Natural killer cell (primary cell): Measurements from ENCODE around the gene STXBP5L. TPM values are rescaled to one million over a fixed set of nuclear protein-coding genes. Genes with fewer than 3 reads are reported as not detected.

Experiments used
- ATAC-seq, 3 donors: fragments of 150-1000 bp in 2 of 3; fragments of 200-7000 bp in 1 of 3; cut with Tn5 transposase; 1 replicate in 1 of 3; 2 replicates in 2 of 3; pipeline ENCODE4 v1.10.0; 2021; ENCODE audit warnings: mild to moderate bottlenecking in 2 of 3, moderate library complexity in 2 of 3
- DNase-seq, 2 donors: peaks; one replicate each; pipeline versions ENCODE4 v3.0.0 to v3.0.0-alpha.2; 2013 to 2021; ENCODE audit warnings: mixed read lengths in 1 of 2
- H3K27ac ChIP-seq: one replicate; pipeline ENCODE4 v1.5.1; 2013; ENCODE audit warnings: mild to moderate bottlenecking, low read length
- H3K27me3 ChIP-seq: one replicate; pipeline ENCODE4 v1.6.1; 2013; ENCODE audit warnings: low read length; ENCODE audit not compliant: control insufficient read depth, insufficient read depth
- H3K36me3 ChIP-seq: one replicate; pipeline ENCODE4 v1.6.1; 2013; ENCODE audit warnings: low read length; ENCODE audit not compliant: control insufficient read depth, insufficient read depth
- H3K4me1 ChIP-seq: one replicate; pipeline ENCODE4 v1.6.1; 2013; ENCODE audit warnings: low read length; ENCODE audit not compliant: control insufficient read depth, insufficient read depth
- H3K4me3 ChIP-seq: one replicate; pipeline ENCODE4 v1.5.1; 2013; ENCODE audit warnings: low read length
- H3K9me3 ChIP-seq: one replicate; pipeline ENCODE4 v1.6.1; 2013; ENCODE audit warnings: low read length; ENCODE audit not compliant: control insufficient read depth, insufficient read depth
- H3K27ac Mint-ChIP-seq, 2 donors: one replicate each; pipeline ENCODE4 v1.8.0; 2022; ENCODE audit warnings: mild to moderate bottlenecking in 2 of 2, mixed read lengths in 2 of 2, moderate library complexity in 1 of 2
- H3K27me3 Mint-ChIP-seq, 2 donors: one replicate each; pipeline ENCODE4 v1.8.0; 2022; ENCODE audit warnings: low read depth in 2 of 2, mixed read lengths in 2 of 2
- H3K36me3 Mint-ChIP-seq: one replicate; pipeline ENCODE4 v1.8.0; 2022; ENCODE audit warnings: mixed read lengths
- H3K4me1 Mint-ChIP-seq, 2 donors: one replicate each; pipeline ENCODE4 v1.8.0; 2022; ENCODE audit warnings: mixed read lengths in 2 of 2
- H3K4me3 Mint-ChIP-seq: one replicate; pipeline ENCODE4 v1.8.0; 2022; ENCODE audit warnings: mild to moderate bottlenecking, moderate library complexity, mixed read lengths
- H3K9me3 Mint-ChIP-seq, 2 donors: one replicate each; pipeline ENCODE4 v1.8.0; 2022; ENCODE audit warnings: mixed read lengths in 2 of 2
- WGBS: methylation state at CpG from one replicate; pipeline ENCODE4 v1.1.7; 2013; ENCODE audit warnings: missing lambda C conversion rate; ENCODE audit not compliant: insufficient coverage; 5-methylcytosine and 5-hydroxymethylcytosine counted together
- intact Hi-C: fragments of 100-400 bp; cut with micrococcal nuclease; formaldehyde crosslinking; loops from one replicate; pipeline ENCODE4 v1.14.2; 2022
- total RNA-seq, 4 donors: library from RNA; stranded (reverse); fragments of 120-200 nt in 1 of 4; gene quantifications; one replicate each; pipeline versions ENCODE4 v1.2.3 to v1.2.4, GENCODE V29; 2013 to 2022
- TF ChIP-seq, protein P1 (sequence below): fragments of 200-600 bp; IDR thresholded peaks from one replicate; pipeline ENCODE4 v1.8.0; 2022; ENCODE audit warnings: antibody characterized with exemption

STXBP5L gene
- total RNA-seq, 3 donors from 2014 or later (not counting 1 experiment from before 2014, with no cell fraction given), result not detected

- Mint-ChIP-seq H3K4me3 (no peak overlapping the region), H3K27ac (no peak overlapping the region), H3K27me3 (peaks cover 0 to 7% of the 10 kb centered on the region in 2 donors), H3K4me1 (no peaks in the 10 kb centered on the region), H3K36me3 (no peaks in the 10 kb centered on the region), H3K9me3 (no peaks in the 10 kb centered on the region)
- intact Hi-C loops, result no loop called here
- no peak for ATAC-seq
- H3K36me3 ChIP-seq, result no peaks in the 10 kb centered on the region
- DNase-seq, result no peak
- TF ChIP-seq, protein P1, sequence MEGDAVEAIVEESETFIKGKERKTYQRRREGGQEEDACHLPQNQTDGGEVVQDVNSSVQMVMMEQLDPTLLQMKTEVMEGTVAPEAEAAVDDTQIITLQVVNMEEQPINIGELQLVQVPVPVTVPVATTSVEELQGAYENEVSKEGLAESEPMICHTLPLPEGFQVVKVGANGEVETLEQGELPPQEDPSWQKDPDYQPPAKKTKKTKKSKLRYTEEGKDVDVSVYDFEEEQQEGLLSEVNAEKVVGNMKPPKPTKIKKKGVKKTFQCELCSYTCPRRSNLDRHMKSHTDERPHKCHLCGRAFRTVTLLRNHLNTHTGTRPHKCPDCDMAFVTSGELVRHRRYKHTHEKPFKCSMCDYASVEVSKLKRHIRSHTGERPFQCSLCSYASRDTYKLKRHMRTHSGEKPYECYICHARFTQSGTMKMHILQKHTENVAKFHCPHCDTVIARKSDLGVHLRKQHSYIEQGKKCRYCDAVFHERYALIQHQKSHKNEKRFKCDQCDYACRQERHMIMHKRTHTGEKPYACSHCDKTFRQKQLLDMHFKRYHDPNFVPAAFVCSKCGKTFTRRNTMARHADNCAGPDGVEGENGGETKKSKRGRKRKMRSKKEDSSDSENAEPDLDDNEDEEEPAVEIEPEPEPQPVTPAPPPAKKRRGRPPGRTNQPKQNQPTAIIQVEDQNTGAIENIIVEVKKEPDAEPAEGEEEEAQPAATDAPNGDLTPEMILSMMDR, result no peak
- WGBS, result no CpG with 5 or more reads among the region's 1 CpG
- H3K27me3 ChIP-seq, result no peaks in the 10 kb centered on the region
- H3K9me3 ChIP-seq, result no peaks in the 10 kb centered on the region
- no peak overlapping the region for H3K4me3 ChIP-seq
- H3K4me1 ChIP-seq, result no peaks in the 10 kb centered on the region
- H3K27ac ChIP-seq, result no peak overlapping the region
Observed at GRCh38 chr3:121405631-121406030, 497.6 kb downstream of the STXBP5L start.

GRCh38 chr3:121411523-121411922, 503.5 kb downstream of the STXBP5L start:
- TF ChIP-seq, protein P1, result no peak
- Histone ChIP-seq H3K27me3 (no peaks in the 10 kb centered on the region), H3K9me3 (no peaks in the 10 kb centered on the region), H3K36me3 (no peaks in the 10 kb centered on the region), H3K4me1 (no peaks in the 10 kb centered on the region), H3K27ac (no peak overlapping the region), H3K4me3 (no peak overlapping the region)
- H3K9me3 Mint-ChIP-seq, result no peaks in the 10 kb centered on the region
- no peak overlapping the region for H3K4me3 Mint-ChIP-seq
- H3K27ac Mint-ChIP-seq, result no peak overlapping the region
- no peaks in the 10 kb centered on the region for H3K4me1 Mint-ChIP-seq
- H3K36me3 Mint-ChIP-seq, result no peaks in the 10 kb centered on the region
- H3K27me3 Mint-ChIP-seq, result peaks cover 0 to 9% of the 10 kb centered on the region in 2 donors
- intact Hi-C loops, result no loop called here
- 100% methylated on average over 1 of the region's 1 CpG for WGBS
- ATAC-seq (no peak), DNase-seq (no peak)

- Histone ChIP-seq H3K36me3 (no peaks in the 10 kb centered on the region), H3K4me3 (no peak overlapping the region), H3K27me3 (no peaks in the 10 kb centered on the region), H3K27ac (no peak overlapping the region), H3K9me3 (no peaks in the 10 kb centered on the region), H3K4me1 (no peaks in the 10 kb centered on the region)
- Mint-ChIP-seq H3K27ac (no peak overlapping the region), H3K36me3 (no peaks in the 10 kb centered on the region), H3K27me3 (peaks cover 0 to 3% of the 10 kb centered on the region in 2 donors), H3K4me1 (no peaks in the 10 kb centered on the region), H3K4me3 (no peak overlapping the region), H3K9me3 (no peaks in the 10 kb centered on the region)
- intact Hi-C loops, result no loop called here
- TF ChIP-seq, protein P1, result no peak
- ATAC-seq (no peak), DNase-seq (no peak)
- 100% methylated on average over 1 of the region's 2 CpGs for WGBS
Observed at GRCh38 chr3:121414924-121415323, 506.9 kb downstream of the STXBP5L start.

GRCh38 chr3:121418182-121418581, 510.2 kb downstream of the STXBP5L start:
- intact Hi-C loops, result no loop called here
- no peak overlapping the region for H3K4me3 ChIP-seq
- TF ChIP-seq, protein P1, result no peak
- Mint-ChIP-seq H3K36me3 (no peaks in the 10 kb centered on the region), H3K27me3 (peaks cover 0 to 3% of the 10 kb centered on the region in 2 donors), H3K4me1 (no peaks in the 10 kb centered on the region), H3K27ac (no peak overlapping the region), H3K9me3 (no peaks in the 10 kb centered on the region), H3K4me3 (no peak overlapping the region)
- ATAC-seq (no peak), DNase-seq (no peak)
- no peaks in the 10 kb centered on the region for H3K27me3 ChIP-seq
- H3K27ac ChIP-seq, result no peak overlapping the region
- H3K4me1 ChIP-seq, result no peaks in the 10 kb centered on the region
- no peaks in the 10 kb centered on the region for H3K36me3 ChIP-seq
- 98% methylated on average over 6 of the region's 6 CpGs for WGBS
- H3K9me3 ChIP-seq, result no peaks in the 10 kb centered on the region
